GM21576 (cell line): ENCODE data around the gene DPYD.

ENCODE experiments used
- ATAC-seq: cut with Tn5 transposase; IDR thresholded peaks from one replicate; pipeline ENCODE4 v1.9.1; 2021; ENCODE audit warnings: mild to moderate bottlenecking, moderate library complexity; ENCODE audit not compliant: unreplicated experiment

The DPYD gene

GRCh38 chr1:97331165-97331564 is 589.7 kb downstream of the DPYD start:
- ATAC-seq: no peak

GRCh38 chr1:97314685-97315084 is 606.1 kb downstream of the DPYD start:
- ATAC-seq: no peak

GRCh38 chr1:97308131-97308530 is 612.7 kb downstream of the DPYD start:
- ATAC-seq: no peak

GRCh38 chr1:97307568-97307967 is 613.3 kb downstream of the DPYD start:
- ATAC-seq: no peak

GRCh38 chr1:97307151-97307550 is 613.7 kb downstream of the DPYD start:
- ATAC-seq: no peak

- ATAC-seq: no peak
Measured at GRCh38 chr1:97306504-97306903, 614.3 kb downstream of the DPYD start.

GRCh38 chr1:97304366-97304765 is 616.5 kb downstream of the DPYD start:
- ATAC-seq: no peak

- no peak for ATAC-seq
Measured at GRCh38 chr1:97298966-97299365, 621.9 kb downstream of the DPYD start.

GRCh38 chr1:97297611-97298010 is 623.2 kb downstream of the DPYD start:
- no peak for ATAC-seq

GRCh38 chr1:97281962-97282361 is 638.9 kb downstream of the DPYD start:
- ATAC-seq: no peak

GRCh38 chr1:97277891-97278654 is 642.8 kb downstream of the DPYD start:
- no peak for ATAC-seq

- ATAC-seq: no peak
Measured at GRCh38 chr1:97271916-97272788, 648.7 kb downstream of the DPYD start.

- no peak for ATAC-seq
Measured at GRCh38 chr1:97270508-97271307, 650.1 kb downstream of the DPYD start.

- ATAC-seq: no peak
Measured at GRCh38 chr1:97265630-97266029, 655.2 kb downstream of the DPYD start.

GRCh38 chr1:97262842-97263241 is 658.0 kb downstream of the DPYD start:
- ATAC-seq: no peak

- ATAC-seq: no peak
Measured at GRCh38 chr1:97258597-97258996, 662.2 kb downstream of the DPYD start.

GRCh38 chr1:97254731-97255463 is 665.9 kb downstream of the DPYD start:
- ATAC-seq: no peak

- ATAC-seq: no peak
Measured at GRCh38 chr1:97252925-97253324, 667.9 kb downstream of the DPYD start.

GRCh38 chr1:97252076-97252475 is 668.8 kb downstream of the DPYD start:
- no peak for ATAC-seq

GRCh38 chr1:97247196-97247595 is 673.6 kb downstream of the DPYD start:
- ATAC-seq: no peak

- ATAC-seq: no peak
Measured at GRCh38 chr1:97245682-97246081, 675.2 kb downstream of the DPYD start.
